Keratinocyte (primary cell): Measurements from ENCODE around the gene PLA2G12A.

Source experiments
- CTCF ChIP-seq, 3 experiments: IDR thresholded peaks in 1 of 3; conservative IDR thresholded peaks in 1 of 3; optimal IDR thresholded peaks in 1 of 3; 2 replicates in 2 of 3; 3 replicates in 1 of 3; pipeline versions ENCODE3 to v1.5.1; 2011; ENCODE audit warnings: low read length in 3 of 3, mild to moderate bottlenecking in 3 of 3, moderate library complexity in 2 of 3, control low read depth in 1 of 3, inconsistent platforms in 1 of 3; ENCODE audit not compliant: insufficient read depth in 2 of 3; ENCODE audit errors: extremely low read depth in 1 of 3
- EZH2 ChIP-seq: IDR thresholded peaks from one replicate; pipeline ENCODE4 v1.6.1; 2012; ENCODE audit warnings: inconsistent platforms, mild to moderate bottlenecking, low read length, moderate library complexity

- TF ChIP-seq CTCF (optimal IDR thresholded peaks at IDR 0.05 in 1 of 3, IDR thresholded peaks at IDR 0.05 in 1 of 3, conservative IDR thresholded peaks at IDR 0.05 in 1 of 3; ENCODE audit: extremely low read depth in 1 of 3, insufficient read depth in 2 of 3, low read length in 3 of 3) (no peak), EZH2 (no peak)
These were observed 22.7 kb upstream of the PLA2G12A start for GRCh38 chr4:109752525-109752924.
